ENCODE measurements around the gene RANGRF. TPM values are rescaled to one million over a fixed set of nuclear protein-coding genes. Genes with fewer than 3 reads are reported as not detected.

The RANGRF gene
- total RNA-seq, 1 donor from 2014 or later = 25.1 TPM

DNA sequence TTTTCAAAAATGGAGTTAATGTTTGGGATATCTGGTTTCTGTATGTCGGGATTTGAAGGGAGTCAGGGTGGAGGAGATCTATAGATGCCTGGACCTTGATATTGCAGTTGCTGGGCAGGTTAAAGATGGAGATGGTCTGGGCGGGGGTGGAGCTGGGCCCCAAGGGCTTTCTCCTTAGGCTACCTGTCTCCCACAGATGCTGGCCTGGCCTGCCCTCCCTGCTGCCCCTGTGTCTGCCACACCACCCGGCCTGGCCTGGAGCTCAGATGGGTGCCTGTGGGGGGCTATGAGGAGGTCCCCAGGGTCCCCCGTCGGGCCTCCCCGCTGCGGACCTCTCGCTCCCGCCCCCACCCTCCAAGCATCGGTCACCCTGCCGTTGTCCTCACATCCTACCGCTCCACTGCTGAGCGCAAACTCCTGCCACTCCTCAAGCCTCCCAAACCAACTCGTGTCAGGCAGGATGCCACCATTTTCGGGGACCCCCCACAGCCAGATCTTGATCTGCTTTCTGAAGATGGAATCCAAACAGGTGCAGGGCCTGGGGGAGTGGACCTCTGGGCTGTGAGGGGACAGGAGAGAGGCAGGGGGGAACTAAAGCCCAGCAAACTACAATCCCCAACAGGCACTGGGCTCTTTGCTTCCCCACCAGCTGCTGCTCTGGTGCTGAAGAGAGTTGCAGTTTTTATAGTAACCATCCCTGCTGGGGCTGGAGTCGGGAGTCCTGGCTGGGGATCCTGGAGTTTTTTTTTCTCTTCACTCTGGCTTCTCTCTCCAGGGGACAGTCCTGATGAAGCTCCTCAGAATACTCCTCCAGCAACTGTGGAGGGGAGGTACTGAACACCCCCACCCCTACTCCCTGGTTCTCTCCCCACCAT is 24.5 kb downstream of the RANGRF start:
- Mint-ChIP-seq H3K4me1 (peaks cover 13% of the 10 kb centered on the region), H3K4me3 (no peak overlapping the region), H3K36me3 (no peaks in the 10 kb centered on the region), H3K9me3 (no peaks in the 10 kb centered on the region), H3K27me3 (ENCODE audit: low read depth) (peaks cover 61% of the 10 kb centered on the region), H3K27ac (no peak overlapping the region)
- no peak for DNase-seq (ENCODE audit: low spot score in 2 of 2, unreplicated experiment in 2 of 2)
- TF ChIP-seq, protein P1, sequence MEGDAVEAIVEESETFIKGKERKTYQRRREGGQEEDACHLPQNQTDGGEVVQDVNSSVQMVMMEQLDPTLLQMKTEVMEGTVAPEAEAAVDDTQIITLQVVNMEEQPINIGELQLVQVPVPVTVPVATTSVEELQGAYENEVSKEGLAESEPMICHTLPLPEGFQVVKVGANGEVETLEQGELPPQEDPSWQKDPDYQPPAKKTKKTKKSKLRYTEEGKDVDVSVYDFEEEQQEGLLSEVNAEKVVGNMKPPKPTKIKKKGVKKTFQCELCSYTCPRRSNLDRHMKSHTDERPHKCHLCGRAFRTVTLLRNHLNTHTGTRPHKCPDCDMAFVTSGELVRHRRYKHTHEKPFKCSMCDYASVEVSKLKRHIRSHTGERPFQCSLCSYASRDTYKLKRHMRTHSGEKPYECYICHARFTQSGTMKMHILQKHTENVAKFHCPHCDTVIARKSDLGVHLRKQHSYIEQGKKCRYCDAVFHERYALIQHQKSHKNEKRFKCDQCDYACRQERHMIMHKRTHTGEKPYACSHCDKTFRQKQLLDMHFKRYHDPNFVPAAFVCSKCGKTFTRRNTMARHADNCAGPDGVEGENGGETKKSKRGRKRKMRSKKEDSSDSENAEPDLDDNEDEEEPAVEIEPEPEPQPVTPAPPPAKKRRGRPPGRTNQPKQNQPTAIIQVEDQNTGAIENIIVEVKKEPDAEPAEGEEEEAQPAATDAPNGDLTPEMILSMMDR (IDR thresholded peaks at IDR 0.05; ENCODE audit: unreplicated experiment) = no peak

DNA sequence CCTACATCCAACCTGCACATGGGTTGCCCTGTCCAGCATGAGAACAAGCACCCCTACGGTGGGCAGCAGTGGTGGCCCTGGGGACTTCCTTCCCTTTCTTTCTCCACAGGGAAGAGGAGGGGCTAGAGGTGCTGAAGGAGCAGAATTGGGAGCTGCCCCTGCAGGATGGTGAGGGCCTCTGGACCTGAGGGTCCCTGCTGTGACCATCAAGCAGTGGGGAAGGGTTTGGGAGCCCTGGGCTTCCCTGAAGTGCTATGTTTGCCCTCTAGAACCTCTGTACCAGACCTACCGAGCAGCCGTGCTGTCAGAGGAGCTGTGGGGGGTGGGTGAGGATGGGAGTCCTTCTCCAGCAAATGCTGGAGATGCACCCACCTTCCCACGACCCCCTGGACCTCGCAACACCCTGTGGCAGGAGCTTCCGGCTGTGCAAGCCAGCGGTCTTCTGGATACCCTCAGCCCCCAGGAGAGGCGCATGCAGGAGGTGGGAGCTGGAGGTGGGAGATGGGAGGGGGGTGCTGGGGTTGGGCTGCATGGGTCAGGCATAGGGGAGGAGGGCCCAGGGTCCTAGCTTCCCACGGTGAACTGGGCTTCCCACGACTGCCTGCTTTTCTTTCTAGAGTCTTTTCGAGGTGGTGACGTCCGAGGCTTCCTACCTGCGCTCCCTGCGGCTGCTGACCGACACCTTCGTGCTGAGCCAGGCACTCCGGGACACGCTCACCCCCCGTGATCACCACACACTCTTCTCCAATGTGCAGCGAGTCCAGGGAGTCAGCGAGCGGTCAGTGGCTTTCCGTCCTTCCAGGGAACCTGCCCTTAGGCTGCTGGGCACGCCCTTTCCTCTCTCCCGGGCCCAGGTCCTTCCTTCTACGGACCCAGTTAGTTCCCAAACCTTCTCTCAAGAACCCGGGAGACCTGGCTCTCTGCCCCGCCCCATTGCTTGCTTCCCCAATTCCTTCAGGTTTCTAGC is 26.6 kb downstream of the RANGRF start:
- no peak for DNase-seq (ENCODE audit: low spot score in 2 of 2, unreplicated experiment in 2 of 2)
- Mint-ChIP-seq H3K4me1 (peaks cover 13% of the 10 kb centered on the region), H3K36me3 (no peaks in the 10 kb centered on the region), H3K27me3 (ENCODE audit: low read depth) (peaks cover 75% of the 10 kb centered on the region), H3K9me3 (no peaks in the 10 kb centered on the region), H3K4me3 (peak overlapping the region; percentile 57), H3K27ac (no peak overlapping the region)
- TF ChIP-seq, protein P1 (IDR thresholded peaks at IDR 0.05; ENCODE audit: unreplicated experiment) = no peak

DNA sequence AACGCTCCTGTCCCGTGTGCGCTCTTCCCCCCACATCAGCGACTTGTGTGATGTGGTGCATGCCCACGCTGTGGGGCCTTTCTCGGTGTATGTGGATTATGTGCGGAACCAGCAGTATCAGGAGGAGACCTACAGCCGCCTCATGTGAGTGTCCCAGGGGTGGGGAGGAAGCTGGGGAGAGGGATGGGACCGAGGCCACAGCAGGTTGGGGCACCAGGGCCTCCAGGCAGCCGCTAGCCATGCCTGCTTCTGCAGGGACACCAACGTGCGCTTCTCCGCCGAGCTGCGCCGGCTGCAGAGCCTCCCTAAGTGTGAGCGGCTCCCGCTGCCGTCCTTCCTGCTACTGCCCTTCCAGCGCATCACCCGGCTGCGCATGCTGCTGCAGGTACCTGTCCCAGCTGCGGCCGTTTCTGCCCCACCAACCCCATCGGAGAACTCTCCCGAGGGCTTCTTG is 27.3 kb downstream of the RANGRF start:
- Mint-ChIP-seq H3K9me3 (no peaks in the 10 kb centered on the region), H3K4me1 (peaks cover 13% of the 10 kb centered on the region), H3K36me3 (no peaks in the 10 kb centered on the region), H3K4me3 (peak overlapping the region; percentile 57), H3K27ac (no peak overlapping the region), H3K27me3 (ENCODE audit: low read depth) (peaks cover 78% of the 10 kb centered on the region)
- TF ChIP-seq, protein P1 (IDR thresholded peaks at IDR 0.05; ENCODE audit: unreplicated experiment) = no peak
- DNase-seq (ENCODE audit: low spot score in 2 of 2, unreplicated experiment in 2 of 2) = peak in 1 of 2 experiments; percentile 52

DNA sequence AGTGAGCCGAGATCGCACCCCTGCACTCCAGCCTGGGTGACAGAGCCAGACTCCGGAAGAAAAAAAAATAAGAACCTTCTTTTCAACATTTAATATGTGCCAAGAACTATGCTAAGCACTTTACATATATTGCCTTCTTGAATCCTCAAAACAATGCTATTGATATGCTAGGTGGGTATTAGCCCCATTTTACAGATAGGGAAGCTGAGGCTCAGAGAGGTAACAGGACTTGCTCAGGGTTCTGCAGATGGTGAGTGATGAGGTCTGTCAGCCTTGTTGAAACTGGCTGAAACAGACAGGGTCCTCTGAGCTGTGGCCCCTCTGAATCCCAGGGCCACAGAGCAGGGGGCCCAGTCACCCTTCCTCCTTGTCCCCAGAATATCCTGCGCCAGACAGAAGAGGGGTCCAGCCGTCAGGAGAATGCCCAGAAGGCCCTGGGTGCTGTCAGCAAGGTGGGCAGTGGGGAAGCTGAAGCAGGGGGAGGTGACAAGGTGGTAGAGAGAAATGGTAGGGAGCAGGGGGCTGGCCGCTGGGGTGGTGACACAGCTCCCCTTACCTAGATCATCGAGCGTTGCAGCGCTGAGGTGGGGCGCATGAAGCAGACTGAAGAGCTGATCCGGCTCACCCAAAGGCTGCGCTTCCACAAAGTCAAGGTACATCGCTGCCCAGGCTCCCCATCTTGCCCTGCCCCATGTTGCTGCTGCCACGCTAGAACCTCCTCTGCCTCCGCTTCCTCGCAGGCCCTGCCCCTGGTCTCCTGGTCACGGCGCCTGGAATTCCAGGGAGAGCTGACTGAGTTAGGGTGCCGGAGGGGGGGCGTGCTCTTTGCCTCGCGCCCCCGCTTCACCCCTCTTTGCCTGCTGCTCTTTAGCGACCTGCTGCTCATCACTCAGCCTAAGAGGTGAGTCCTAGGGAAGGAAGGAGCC is 29.8 kb downstream of the RANGRF start:
- no peak for DNase-seq (ENCODE audit: low spot score in 2 of 2, unreplicated experiment in 2 of 2)
- H3K4me3 Mint-ChIP-seq = no peak overlapping the region
- peaks cover 59% of the 10 kb centered on the region for H3K27me3 Mint-ChIP-seq (ENCODE audit: low read depth)
- H3K9me3 Mint-ChIP-seq = no peaks in the 10 kb centered on the region
- H3K27ac Mint-ChIP-seq = no peak overlapping the region
- peaks cover 13% of the 10 kb centered on the region for H3K4me1 Mint-ChIP-seq
- H3K36me3 Mint-ChIP-seq = no peaks in the 10 kb centered on the region
- TF ChIP-seq, protein P1 (IDR thresholded peaks at IDR 0.05; ENCODE audit: unreplicated experiment) = no peak

DNA sequence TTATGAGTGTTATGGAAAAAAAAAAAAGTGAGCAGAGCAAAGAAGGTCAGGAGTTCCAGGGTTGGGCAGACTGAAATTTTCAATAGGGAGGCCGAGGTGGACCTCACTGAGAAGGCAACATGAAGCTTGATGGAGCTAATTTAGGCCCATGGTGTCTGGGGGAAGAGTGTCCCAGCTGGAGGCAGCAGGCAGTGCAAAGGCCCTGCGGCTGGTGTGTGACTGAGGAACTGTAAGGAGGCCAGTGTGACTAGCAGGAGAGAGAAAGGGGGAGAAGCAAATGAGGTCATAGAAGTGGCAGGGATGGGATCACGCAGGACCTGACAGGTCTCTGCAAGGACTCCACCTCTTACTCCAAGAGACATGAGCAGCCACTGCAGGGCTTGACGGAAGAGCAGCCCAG is 31.8 kb downstream of the RANGRF start:
- peaks cover 51% of the 10 kb centered on the region for H3K27me3 Mint-ChIP-seq (ENCODE audit: low read depth)

More for the DNA sequence above, 31.8 kb downstream of the RANGRF start:
- DNase-seq (ENCODE audit: low spot score in 2 of 2, unreplicated experiment in 2 of 2) = no peak
- Mint-ChIP-seq H3K27ac (no peak overlapping the region), H3K36me3 (no peaks in the 10 kb centered on the region), H3K4me1 (peaks cover 9% of the 10 kb centered on the region), H3K9me3 (no peaks in the 10 kb centered on the region), H3K4me3 (no peak overlapping the region)
- TF ChIP-seq, protein P1 (IDR thresholded peaks at IDR 0.05; ENCODE audit: unreplicated experiment) = no peak

Measured in mesothelial cell of epicardium (in vitro differentiated cells).